Measurements from ENCODE around the gene C4BPA.

DNA sequence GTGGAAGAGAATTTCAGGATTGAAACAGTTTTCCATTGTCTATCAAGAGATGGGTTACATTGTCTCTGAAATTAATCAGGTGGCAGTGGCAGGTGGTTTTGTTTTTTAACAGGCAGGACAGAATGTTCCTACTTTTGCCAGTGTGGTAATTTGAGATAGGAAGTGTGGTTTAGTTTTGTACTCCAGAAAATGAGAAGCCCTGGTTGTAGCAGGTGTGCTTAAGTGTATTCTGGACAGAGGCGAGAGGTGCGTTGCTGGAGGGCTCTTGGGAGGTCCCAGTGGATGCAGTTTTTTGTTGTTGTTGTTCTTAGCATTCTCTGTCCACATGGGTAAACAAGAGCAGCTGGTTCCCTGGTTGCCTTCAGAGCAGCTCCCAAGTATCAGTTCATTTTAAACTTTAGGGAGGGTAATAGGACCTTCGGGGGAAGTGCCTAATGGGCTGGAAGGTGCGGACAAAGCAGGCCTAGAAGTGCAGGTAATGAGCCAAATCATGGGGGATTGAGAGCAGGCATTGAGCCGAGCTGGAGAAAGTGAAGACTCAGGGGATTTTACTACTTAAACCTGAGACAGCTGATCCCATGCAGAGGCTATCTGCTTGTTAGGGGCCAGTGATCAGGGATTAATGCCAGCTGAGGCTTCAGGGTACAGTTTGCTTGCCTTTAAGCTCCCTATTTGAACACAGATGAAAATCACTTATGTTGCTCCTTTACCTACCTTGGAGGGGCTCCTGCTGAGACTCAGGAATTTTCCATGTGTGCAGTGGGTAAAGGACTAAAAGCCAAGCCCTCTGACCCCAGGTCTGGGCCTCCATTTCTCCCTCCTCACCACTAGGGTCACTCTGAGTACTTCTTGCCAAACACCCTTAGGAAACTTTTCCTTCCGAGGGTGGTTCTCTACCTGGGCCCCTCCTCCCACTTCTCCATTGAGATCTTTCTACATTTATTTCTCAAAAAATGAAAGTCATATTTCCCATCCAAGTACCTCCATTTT, 44.9 kb upstream of the C4BPA start:
- TF ChIP-seq BHLHE40 (IDR thresholded peaks at IDR 0.05; ENCODE audit: borderline replicate concordance) (no peak), NFRKB (IDR thresholded peaks at IDR 0.05) (no peak), SP1 (IDR thresholded peaks at IDR 0.05) (no peak), FOXA1 (IDR thresholded peaks at IDR 0.05) (no peak), SUZ12 (IDR thresholded peaks at IDR 0.05) (no peak), ARNT (IDR thresholded peaks at IDR 0.05) (no peak), FOXK2 (IDR thresholded peaks at IDR 0.05) (no peak), ZNF384 (IDR thresholded peaks at IDR 0.05) (no peak), CTBP1 (IDR thresholded peaks at IDR 0.05; ENCODE audit: borderline replicate concordance) (no peak)
